Mesothelial cell of epicardium (in vitro differentiated cells): Measurements from ENCODE around the gene KDM4B. TPM values are rescaled to one million over a fixed set of nuclear protein-coding genes. Genes with fewer than 3 reads are reported as not detected.
A peak's percentile ranks its signal among the peaks of the same experiment; 100 is the strongest.

Experiments used
- DNase-seq, 2 experiments: peaks; one replicate each; pipeline ENCODE4 v3.0.0; 2021; ENCODE audit warnings: low spot score in 2 of 2; ENCODE audit not compliant: unreplicated experiment in 2 of 2
- H3K27ac Mint-ChIP-seq: 2 replicates; pipeline ENCODE4 v1.8.0; 2021; ENCODE audit warnings: mixed read lengths
- H3K27me3 Mint-ChIP-seq: 2 replicates; pipeline ENCODE4 v1.8.0; 2021; ENCODE audit warnings: low read depth, mixed read lengths
- H3K36me3 Mint-ChIP-seq: 2 replicates; pipeline ENCODE4 v1.8.0; 2021; ENCODE audit warnings: mixed read lengths
- H3K4me1 Mint-ChIP-seq: 2 replicates; pipeline ENCODE4 v1.8.0; 2021; ENCODE audit warnings: mixed read lengths
- H3K4me3 Mint-ChIP-seq: 2 replicates; pipeline ENCODE4 v1.8.0; 2021; ENCODE audit warnings: mild to moderate bottlenecking, moderate library complexity, mixed read lengths
- H3K9me3 Mint-ChIP-seq: 2 replicates; pipeline ENCODE4 v1.8.0; 2021; ENCODE audit warnings: mixed read lengths
- CTCF ChIP-seq: fragments of 200-600 bp; sonication (generic); IDR thresholded peaks from one replicate; pipeline ENCODE4 v1.5.0; 2021; ENCODE audit warnings: antibody characterized with exemption; ENCODE audit not compliant: unreplicated experiment
- total RNA-seq: library from RNA; stranded (reverse); gene quantifications from 3 replicates; pipeline ENCODE4 v1.2.1, GENCODE V29; 2021

KDM4B gene
- total RNA-seq, 1 donor from 2014 or later, result 80.5 TPM

DNA sequence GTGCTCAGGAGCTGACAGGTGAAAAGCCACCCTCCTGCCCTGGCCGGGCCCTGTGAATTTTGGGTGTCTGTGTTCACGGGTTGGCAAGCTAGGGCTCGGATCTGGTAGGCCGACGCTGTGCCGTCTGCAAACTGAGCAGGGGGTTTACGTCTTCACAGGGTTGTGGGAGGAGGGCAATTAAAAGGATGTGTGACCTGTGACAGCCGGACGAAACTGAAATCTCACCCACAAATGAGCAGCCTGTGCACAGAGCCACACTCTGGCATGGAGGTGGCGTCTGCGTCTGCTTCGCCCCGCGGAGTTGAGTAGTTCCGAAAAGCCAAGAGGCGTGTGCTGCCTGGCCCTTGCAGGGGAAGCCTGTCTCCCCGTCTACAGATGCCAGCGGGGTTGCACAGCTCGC is 117.3 kb downstream of the KDM4B start:
- H3K27me3 Mint-ChIP-seq, result no peaks in the 10 kb centered on the region
- peaks cover 14% of the 10 kb centered on the region for H3K4me1 Mint-ChIP-seq
- no peak overlapping the region for H3K4me3 Mint-ChIP-seq
- H3K9me3 Mint-ChIP-seq, result no peaks in the 10 kb centered on the region
- H3K36me3 Mint-ChIP-seq, result peaks cover 19% of the 10 kb centered on the region
- DNase-seq, result no peak
- no peak overlapping the region for H3K27ac Mint-ChIP-seq
- TF ChIP-seq CTCF, result no peak

DNA sequence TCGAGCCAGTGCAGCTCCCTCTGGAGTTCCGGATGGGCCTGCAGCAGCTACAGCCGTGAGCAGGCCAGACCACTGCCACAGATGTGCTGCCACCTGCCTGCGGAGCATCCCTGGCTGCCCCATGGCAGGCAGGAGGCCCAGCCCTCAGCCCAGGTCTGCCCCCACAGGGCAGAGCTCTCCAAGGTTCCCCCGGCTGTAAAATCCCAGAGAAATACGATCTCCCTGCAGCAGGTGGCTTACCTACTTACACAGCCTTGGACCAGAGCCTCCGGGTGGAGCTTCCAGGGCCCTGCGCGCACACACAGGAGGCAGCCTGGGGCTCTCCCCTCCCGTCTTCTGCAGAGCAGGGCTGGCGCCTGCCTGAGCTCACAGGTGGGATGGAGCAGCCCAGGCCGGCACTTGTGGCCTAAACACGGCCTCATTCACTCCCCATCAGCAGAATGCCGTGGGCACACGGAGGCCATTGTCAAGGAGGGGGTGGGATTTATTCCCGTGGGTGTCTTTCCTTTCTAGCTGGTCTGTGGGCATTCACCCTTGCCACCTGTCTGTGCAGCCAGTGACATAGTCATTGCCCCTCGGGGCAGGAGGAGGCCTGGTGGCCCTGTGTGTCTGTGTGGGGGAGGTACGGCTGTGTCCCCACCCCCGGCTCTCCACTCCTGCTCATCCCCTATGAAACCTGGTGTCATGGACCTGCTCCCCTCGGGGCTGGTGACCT is 118.0 kb downstream of the KDM4B start:
- Mint-ChIP-seq H3K36me3 (peaks cover 19% of the 10 kb centered on the region), H3K4me1 (peaks cover 20% of the 10 kb centered on the region), H3K27ac (no peak overlapping the region), H3K27me3 (no peaks in the 10 kb centered on the region), H3K4me3 (no peak overlapping the region), H3K9me3 (no peaks in the 10 kb centered on the region)
- no peak for DNase-seq
- TF ChIP-seq CTCF, result no peak

- no peak for TF ChIP-seq CTCF
- peaks cover 14% of the 10 kb centered on the region for H3K36me3 Mint-ChIP-seq
- H3K4me1 Mint-ChIP-seq, result peaks cover 18% of the 10 kb centered on the region
- no peak for DNase-seq
- H3K27me3 Mint-ChIP-seq, result no peaks in the 10 kb centered on the region
- no peaks in the 10 kb centered on the region for H3K9me3 Mint-ChIP-seq
- no peak overlapping the region for H3K4me3 Mint-ChIP-seq
- no peak overlapping the region for H3K27ac Mint-ChIP-seq
Measured at GRCh38 chr19:5089283-5089682, 120.4 kb downstream of the KDM4B start.

DNA sequence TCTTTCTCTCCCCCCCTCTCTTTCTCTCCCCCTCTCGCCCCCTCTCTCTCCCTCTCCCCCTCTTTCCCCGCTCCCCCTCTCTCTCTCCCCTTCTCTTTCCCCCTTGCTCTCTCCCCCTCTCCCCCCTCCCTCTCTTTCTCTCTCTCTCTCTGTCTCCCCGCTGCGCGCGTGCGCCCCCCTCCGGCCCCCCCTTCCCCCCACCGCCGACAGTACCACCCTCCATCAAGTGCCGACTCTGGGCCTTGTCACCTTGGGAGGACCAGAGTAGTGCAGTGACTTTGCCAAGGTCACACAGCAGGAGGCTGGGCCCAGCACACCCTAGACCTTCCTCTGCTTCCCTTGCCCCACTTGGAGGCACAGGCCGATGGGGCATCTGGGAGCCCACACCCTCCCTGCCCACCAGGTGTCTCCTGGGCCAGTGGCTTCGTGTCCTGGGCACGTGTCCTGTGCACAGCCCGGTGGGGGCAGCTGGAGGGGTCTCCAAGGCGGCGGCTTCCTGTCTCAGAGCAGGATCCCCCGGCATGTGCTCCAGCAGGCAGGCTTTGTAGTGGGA is 121.6 kb downstream of the KDM4B start:
- TF ChIP-seq CTCF, result no peak
- Mint-ChIP-seq H3K36me3 (peaks cover 9% of the 10 kb centered on the region), H3K27ac (peak overlapping the region; percentile 95)

DNA sequence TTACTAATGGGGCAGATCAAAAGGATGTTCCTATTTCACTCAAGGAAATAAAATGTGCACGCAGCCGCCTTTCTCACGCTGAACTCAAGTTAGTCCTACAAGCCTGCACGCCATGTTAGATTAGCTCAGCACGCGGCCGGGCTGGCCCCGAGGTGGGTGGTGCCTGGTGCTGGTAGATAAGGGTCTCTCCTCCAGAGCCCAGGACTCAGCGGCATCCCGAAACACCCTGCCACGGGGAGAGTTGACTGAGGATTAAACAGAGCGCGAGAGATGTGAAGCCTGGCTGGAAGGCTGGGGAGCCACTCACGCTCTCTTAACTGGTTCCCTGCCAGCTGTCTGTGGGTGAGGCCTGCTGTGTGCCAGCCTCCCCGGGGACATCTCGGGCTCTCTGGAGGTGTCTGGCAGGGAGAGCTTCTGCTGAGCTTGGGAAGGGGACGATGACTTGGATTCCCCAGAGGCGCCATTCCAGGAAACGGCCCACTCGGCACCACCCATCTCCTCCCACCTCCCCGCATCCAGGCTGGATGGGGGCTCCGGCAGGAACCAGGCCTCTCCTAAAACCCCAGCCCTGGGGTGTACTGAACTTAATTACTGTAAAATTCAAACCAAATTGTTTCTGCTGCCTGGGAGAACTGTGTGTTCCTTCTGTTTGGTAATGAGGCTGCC is 122.2 kb downstream of the KDM4B start:
- H3K4me1 Mint-ChIP-seq, result peaks cover 18% of the 10 kb centered on the region
- no peaks in the 10 kb centered on the region for H3K27me3 Mint-ChIP-seq
- peak overlapping the region; percentile 95 for H3K27ac Mint-ChIP-seq
- H3K36me3 Mint-ChIP-seq, result peaks cover 10% of the 10 kb centered on the region
- TF ChIP-seq CTCF, result no peak
- no peaks in the 10 kb centered on the region for H3K9me3 Mint-ChIP-seq
- peak; percentile 51 to 63 for DNase-seq
- H3K4me3 Mint-ChIP-seq, result peak overlapping the region; percentile 8

More for the DNA sequence above, 121.6 kb downstream of the KDM4B start:
- DNase-seq, result no peak
- Mint-ChIP-seq H3K4me1 (peaks cover 18% of the 10 kb centered on the region), H3K9me3 (no peaks in the 10 kb centered on the region), H3K4me3 (no peak overlapping the region), H3K27me3 (no peaks in the 10 kb centered on the region)
